Measurements from ENCODE around the gene SCUBE3. TPM values are rescaled to one million over a fixed set of nuclear protein-coding genes. Genes with fewer than 3 reads are reported as not detected.

Gene SCUBE3
- total and polyA plus RNA-seq, 9 of the 15 experiments (the other 6 are each of a cell fraction or from before 2014, with no cell fraction given) = 0.01 to 0.11 TPM; not detected in 7

DNA sequence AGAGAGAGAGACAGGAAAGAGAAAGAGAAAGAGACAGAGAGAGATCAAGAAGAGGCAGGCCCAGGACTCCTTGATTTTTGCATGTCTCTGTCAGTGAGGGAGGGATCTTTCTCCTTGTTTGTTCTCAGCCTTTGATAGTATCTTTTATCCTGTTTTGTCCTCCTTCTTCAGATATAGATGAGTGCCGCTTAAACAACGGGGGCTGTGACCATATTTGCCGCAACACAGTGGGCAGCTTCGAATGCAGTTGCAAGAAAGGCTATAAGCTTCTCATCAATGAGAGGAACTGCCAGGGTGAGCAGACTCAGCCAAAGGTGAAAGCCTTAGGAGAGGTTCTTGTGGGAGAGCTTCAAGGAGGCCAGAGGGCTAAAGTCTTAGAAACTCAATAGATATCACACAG lies 25.8 kb downstream of the SCUBE3 start:
- no peak for TF ChIP-seq MYC (IDR thresholded peaks at IDR 0.05; ENCODE audit: low read depth, low read length)
- no peak for TF ChIP-seq MYC (CRISPR knock-in tag; IDR thresholded peaks at IDR 0.05; ENCODE audit: borderline replicate concordance, low read depth)
- TF ChIP-seq ARHGAP35 (IDR thresholded peaks at IDR 0.05; ENCODE audit: partially characterized antibody) = no peak
- in situ Hi-C loops (cut with MboI) = no loop called here
- H3K9me1 ChIP-seq (ENCODE audit: control insufficient read depth, insufficient read depth, low read length) = no peaks in the 10 kb centered on the region
- ChIA-PET POLR2A (interaction anchor here (0.7 to 4.4 kb wide), 7 partner anchors 9 to 1262 kb away, joined by 3 to 26 read pairs (median 5); partner anchors contain the start of genes ANKS1A, TAF11 and ZNF76), CTCF (ENCODE audit: low intra/inter-chr PET ratio) (no interaction called here)
- no peaks in the 10 kb centered on the region for H3K79me2 ChIP-seq (ENCODE audit: control insufficient read depth, insufficient read depth, low read length)
- no peak overlapping the region for H3K4me2 ChIP-seq (ENCODE audit: insufficient read depth, low read length)
- no peak overlapping the region for H3K9ac ChIP-seq (ENCODE audit: insufficient read depth in 1 of 2, low read depth in 2 of 2, low read length in 2 of 2)
- ATAC-seq (no peak), DNase-seq (ENCODE audit: extremely low read depth in 1 of 4, low spot score in 3 of 4) (no peak), FAIRE-seq (no peak)
- 49% methylated on average over 4 of the region's 4 CpGs for WGBS (ENCODE audit: insufficient coverage, low coverage, missing lambda C conversion rate)
- intact Hi-C loops (cut with micrococcal nuclease) = no loop called here
- no peak overlapping the region for H3K4me3 ChIP-seq
- peaks cover 8% of the 10 kb centered on the region; the same call in 2 of the 3 replicates for H3K36me3 ChIP-seq (ENCODE audit: control insufficient read depth, insufficient read depth, low read length)
- H3K27ac ChIP-seq (ENCODE audit: extremely low read depth, low read depth, low read length) = no peak overlapping the region
- H2AFZ ChIP-seq (ENCODE audit: low read depth, low read length) = no peak overlapping the region
- H3K4me1 ChIP-seq (replicated peaks in 1 of 2; ENCODE audit: control insufficient read depth in 2 of 2, insufficient read depth in 2 of 2, low read length in 2 of 2) = peaks cover 0 to 8% of the 10 kb centered on the region in 2 experiments; a peak in 1 of 5 replicates
- H4K20me1 ChIP-seq (replicated peaks; ENCODE audit: control insufficient read depth, insufficient read depth, low read length) = peaks cover 9% of the 10 kb centered on the region
- no TSS peak for BruUV-seq (replicated peaks)
- no peaks in the 10 kb centered on the region; the same call in 1 of the 2 replicates for H3K9me3 ChIP-seq (replicated peaks; ENCODE audit: control insufficient read depth, insufficient read depth, low read depth, low read length)
- no peaks in the 10 kb centered on the region for H3K27me3 ChIP-seq (ENCODE audit: control insufficient read depth in 2 of 2, insufficient read depth in 2 of 2, low read length in 2 of 2)
